ENCODE measurements around the gene MORN2.

GRCh38 chr2:38828460-38828859 lies 47.3 kb upstream of the MORN2 start:
- no peak for TF ChIP-seq EZH2phosphoT487 (IDR thresholded peaks at IDR 0.05; ENCODE audit: borderline replicate concordance)
- TF ChIP-seq, protein P1, sequence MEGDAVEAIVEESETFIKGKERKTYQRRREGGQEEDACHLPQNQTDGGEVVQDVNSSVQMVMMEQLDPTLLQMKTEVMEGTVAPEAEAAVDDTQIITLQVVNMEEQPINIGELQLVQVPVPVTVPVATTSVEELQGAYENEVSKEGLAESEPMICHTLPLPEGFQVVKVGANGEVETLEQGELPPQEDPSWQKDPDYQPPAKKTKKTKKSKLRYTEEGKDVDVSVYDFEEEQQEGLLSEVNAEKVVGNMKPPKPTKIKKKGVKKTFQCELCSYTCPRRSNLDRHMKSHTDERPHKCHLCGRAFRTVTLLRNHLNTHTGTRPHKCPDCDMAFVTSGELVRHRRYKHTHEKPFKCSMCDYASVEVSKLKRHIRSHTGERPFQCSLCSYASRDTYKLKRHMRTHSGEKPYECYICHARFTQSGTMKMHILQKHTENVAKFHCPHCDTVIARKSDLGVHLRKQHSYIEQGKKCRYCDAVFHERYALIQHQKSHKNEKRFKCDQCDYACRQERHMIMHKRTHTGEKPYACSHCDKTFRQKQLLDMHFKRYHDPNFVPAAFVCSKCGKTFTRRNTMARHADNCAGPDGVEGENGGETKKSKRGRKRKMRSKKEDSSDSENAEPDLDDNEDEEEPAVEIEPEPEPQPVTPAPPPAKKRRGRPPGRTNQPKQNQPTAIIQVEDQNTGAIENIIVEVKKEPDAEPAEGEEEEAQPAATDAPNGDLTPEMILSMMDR (conservative IDR thresholded peaks at IDR 0.05; ENCODE audit: low read length): no peak

Measured in Loucy (cell line).